CD4-positive, alpha-beta T cell treated with Interleukin-17A for 4 hours (primary cell): ENCODE measurements around the gene NKX6-1.

Experiments
- DNase-seq: peaks from one replicate; pipeline ENCODE4 v3.0.0-alpha.2; 2020; ENCODE audit warnings: mixed read lengths

Gene NKX6-1

DNA sequence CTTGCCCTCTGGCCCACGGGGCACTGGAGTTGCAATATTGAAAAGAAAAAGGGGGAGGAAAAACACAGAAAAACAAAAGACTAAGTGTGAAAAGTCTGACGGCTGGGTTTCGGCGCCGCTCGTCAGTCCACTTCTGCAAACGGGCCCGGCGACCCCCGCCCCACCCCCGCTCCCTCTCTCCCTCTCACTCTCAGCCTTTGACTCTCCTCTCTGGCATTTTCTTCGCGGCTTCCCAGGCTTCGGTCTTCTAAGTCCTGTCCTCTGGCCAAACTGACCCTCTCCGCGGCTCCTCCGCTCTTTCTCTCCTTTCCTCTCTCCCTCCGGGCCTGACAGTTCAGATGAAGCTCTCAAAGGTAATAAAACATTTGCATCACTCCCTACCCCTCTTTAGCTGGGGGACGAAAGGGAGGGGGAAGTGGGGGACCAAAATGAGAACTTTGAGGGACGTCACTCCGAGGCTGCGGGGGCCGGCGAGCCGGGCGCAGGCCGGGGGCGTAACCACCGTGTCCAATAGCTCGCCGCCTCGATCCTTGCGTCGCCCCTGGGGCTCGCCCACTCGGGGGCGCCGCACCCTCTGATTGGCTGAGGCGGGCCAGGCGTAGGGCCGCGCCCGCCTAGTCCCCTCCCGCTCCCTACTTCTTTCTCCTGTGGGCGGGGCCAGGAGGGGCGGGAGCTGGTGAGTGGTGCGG lies at the start of gene NKX6-1:
NKX6-1 (minus strand) TSS at position 358 of the 689 bp plus-strand sequence. CDS start 1,064 bp downstream, outside the sequence.
- no peak for DNase-seq

DNA sequence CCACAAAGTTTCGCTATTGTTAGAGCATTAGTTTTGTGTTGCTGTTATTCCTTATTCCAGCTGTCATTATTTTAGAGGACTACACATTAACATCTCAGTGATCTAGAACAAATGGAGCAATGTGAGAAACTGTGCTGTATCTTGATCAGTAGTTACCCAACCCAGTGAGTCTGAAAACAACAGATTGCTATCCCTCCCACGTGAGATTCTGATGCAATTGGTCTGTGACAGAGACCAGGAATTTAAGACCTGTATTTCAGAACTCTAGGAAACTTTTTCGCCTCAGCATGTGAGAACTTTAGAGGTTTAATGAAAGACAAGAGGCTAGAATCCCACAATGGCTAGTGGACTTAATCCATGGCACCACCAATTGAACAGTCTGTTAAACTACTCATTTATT lies 48.1 kb upstream of the NKX6-1 start:
- no peak for DNase-seq

DNA sequence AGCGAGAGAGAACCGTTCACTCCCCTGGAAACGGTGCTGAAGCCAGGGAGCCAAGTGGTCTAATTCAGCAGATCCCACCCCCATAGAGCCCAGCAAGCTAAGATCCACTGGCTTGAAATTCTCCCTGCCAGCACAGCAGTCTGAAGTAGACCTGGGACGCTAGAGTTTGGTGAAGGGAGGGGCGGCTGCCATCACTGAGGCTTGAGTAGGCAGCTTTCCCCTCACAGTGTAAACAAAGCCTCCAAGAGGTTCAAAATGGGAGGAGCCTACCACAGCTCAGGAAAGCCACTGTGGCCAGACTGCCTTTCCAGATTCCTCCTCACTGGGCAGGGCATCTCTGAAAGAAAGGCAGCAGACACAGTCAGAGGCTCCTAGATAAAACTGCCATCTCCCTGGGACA lies 46.0 kb upstream of the NKX6-1 start:
- DNase-seq, result no peak

DNA sequence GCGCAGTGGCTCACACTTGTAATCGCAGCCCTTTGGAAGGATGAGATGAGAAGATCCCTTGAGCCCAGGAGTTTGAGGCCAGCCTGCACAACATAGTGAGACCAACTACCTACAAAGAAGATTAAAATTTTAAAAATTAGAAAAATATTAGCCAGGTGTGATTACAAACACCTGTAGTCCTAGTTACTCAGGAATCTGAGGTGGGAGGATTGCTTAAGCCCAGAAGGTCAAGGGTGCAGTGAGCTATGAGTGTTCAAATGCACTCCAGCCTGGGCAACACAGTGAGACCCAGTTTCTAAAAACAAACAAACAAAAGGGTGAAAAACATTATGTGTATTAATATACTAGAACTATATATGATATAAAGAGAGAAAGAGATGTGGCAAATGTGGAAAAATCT lies 36.8 kb upstream of the NKX6-1 start:
- DNase-seq, result no peak

DNA sequence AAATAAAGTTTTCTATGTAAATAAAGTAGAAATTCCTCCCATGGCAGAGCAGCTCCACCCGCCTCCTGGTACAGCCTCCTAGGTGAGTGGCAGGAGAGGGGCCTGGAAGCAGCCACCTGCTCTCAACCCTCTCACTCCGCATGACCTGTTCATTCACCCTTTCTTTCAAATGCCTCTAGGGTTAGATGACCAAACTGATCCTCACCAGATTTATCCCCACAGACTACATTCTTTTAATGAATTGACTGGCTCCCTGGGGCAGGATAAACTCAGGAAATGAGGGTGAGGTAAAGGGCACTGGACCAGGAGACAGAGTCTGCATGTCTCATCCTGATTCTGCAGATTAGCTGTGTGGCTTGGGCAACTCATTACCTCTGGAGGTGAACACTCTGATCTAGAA lies 32.6 kb upstream of the NKX6-1 start:
- DNase-seq, result no peak

DNA sequence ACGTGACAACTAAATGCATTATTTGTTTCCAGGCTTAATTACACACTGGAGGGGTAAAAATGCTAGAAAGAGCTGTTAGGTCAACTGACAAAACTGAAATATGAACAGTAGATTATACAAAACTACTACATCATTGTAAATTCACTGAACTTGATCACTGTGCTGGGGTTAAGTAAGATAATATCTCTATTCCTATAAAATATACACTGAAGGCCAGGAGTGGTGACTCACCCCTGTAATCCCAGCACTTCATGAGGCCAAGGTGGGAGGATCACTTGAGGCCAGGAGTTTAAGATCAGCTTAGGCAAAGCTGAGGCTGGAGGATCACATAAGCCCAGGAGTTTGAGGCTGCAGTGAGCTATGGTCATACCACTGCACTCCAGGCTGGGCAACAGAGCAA lies 31.8 kb upstream of the NKX6-1 start:
- no peak for DNase-seq

DNA sequence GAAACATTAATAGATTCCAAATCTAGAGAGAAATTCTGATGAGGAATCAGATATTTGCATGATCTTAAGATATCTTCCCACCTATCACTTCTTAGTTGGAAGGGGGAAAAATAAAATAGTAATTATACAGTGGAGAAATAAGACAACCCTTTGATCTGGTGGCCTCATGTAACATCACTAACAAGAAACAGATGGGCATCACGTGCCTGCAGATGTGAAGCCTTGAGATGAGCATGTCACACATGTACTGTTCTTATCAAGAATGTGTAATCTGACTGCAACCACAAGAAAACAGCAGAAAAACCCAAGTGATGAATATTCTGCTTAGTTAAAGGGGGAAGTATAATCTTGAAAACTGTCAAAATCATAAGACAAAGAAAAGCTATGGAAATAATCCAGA lies 31.4 kb upstream of the NKX6-1 start:
- DNase-seq, result no peak

DNA sequence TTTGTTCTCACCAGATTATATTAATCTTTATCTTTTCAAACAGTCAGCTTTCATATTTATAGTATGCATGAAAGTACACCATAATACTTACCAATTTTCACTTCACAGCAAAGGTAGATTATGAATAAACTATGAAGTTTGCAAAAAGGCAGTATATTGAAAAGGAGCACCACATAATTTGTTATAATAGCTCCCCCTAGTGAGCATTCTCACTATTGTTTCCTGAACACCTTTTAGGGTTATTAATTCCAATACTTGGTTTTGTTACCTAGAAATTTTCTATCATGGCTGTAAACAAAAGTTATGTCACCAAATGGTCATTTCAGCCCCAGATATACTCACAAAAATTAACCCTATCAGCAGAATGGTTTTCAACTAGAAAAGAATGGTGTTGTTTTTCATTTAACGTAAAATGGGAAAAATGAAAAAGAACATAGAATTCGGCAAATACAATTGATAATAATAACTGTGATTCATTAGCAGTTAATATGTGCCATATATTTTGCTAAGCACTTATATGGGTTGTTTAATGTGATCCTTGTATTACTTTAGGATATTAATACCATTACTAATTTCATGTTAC lies 30.2 kb upstream of the NKX6-1 start:
- DNase-seq, result no peak

DNA sequence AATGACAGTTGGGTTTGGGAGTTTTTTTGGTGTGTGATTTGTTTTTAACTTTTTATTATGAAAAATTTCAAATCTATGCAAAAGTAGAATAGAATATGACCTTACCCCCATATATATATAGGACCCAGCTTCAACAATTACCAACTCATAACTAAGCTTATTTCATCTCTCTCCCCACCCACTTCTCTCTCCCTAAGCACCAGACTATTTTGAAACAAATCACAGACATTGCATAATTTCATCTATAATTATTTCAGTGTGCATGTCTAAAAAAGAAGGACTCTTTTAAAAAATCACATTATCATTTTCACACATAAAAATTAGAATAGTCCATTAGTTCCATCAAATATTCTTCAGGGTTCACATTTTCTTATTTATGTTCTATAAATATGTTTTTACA lies 28.3 kb upstream of the NKX6-1 start:
- no peak for DNase-seq

DNA sequence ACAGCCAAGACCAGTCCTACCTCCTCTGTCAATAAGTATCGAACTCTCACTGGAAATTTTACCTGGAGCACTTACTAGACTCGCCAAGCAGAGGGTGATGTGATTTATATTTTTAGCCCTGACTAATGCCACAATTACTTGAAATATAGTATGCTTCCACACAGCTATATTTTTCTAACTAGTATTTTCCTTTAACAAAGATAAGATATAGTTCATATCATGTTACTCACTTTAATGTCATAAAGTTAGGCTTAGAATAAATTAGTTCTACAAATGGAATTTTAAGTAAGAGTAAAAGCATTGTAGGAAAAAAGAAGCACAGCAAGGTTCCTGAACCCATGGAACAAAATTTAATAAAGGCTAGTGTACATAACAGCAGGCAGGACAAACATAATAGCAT lies 16.0 kb upstream of the NKX6-1 start:
- no peak for DNase-seq

DNA sequence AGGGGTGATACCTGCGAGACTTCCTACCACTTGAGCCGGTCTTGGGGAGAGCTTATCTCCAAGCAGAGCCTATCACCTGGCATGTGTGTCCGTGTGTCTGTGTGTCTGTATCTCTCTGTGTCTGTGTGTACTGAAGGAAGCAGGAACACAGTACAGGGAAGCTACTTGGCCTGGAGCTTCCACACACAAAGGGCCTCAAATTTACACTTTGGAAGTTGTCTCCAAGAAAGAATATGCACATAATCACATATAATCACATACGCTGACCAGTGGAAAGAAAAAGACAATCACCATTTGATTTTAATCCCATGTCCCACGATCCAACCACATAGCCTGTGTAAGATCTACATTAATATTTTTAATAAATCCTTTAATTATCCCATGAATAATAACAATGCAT lies 13.2 kb upstream of the NKX6-1 start:
- DNase-seq, result no peak

DNA sequence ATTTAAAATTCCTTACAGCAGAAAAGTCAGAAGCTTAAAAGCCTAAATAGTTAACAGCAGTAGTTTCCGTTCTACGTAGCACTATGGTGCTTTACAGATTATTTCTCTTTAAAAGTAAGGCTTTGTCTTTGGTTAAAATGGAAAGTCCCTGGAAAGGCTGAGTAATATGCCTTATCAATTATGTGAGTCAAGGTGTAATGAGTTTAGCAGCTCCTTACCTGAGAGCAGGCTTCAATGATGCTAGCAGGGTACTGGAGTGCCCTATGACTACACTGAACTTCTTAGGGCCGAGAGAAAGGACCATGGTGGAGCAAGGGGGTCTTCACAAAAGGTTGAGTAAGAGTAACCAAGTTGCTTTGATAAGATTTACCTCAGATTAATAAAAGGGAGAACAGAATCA lies 12.6 kb upstream of the NKX6-1 start:
- no peak for DNase-seq

DNA sequence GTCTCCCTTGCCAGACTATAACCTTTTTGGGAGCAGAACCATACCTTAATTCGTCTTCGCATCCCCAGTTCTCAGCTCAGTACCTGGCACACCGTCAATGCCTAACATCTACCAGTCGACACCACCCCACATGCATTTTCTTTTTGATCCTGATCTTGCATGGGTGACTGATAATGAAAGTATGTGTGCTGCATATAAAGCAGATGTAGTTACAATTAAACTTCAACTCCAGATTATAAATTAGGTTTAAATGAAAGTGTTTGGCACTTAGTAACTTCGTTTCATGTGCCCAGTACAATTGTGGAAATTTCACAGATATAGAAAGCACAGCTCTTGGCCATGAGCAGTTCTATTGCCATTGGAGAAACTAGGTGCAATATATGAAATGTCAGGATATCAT lies 8.8 kb upstream of the NKX6-1 start:
- no peak for DNase-seq

DNA sequence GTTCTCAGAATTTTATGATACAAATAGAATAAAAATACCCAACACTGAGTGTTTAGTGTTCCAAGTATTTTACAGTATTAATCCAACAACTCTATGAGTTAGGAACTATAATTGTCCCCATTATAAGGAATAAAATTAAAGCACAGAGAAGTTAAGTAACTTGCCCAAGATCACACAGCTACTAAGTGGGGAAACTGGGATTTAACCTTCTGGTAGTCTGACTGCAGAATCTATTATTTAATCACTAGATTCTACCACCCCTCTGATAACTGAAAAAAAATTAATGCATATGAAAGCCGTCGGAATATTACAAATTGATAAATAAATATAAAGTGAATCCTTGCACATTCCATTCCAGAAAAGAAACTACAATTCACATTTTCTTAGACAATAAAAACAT lies 5.7 kb upstream of the NKX6-1 start:
- no peak for DNase-seq

DNA sequence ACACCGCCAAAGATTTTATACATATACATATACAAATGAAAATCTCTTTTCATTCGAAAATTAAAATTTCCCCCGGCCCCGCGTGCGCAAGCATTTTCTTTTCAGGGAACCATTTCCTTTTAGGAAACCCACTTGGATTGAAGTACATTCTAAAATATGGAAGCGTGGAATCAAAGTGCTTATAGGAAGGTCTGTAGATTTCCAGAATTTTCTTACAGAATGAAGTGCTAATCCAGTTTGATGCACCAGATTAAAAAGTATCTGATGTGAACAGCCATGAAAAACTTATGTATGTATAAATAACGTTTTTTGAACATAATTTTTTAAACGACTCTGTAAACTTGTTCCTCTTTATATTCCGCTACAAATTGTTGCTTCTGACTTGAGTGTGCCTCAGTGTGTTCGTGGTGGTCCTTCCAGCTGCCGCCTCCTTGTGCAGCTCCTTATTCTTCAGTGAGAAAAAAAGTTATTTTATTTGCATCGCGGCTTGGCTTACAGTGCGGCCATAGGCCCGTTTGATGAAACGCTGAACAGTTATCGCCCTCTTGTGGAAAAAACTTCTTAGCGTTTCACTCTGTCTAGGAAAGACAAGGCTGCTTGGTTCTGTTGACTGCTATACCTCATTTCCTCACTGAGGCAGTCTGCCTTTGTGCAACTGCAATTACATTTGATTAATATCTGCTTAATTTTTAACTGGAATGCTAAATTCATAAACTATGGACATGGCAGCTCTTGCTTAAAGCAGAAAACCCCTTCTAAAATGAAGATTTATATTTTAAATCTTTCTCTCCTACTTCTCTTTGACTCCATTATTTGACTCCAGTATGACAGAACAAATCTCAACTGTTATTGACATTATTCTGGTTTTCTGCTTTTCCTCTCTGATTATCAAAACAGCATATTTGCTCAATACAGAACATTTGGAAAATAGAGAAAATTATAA lies 4.7 kb upstream of the NKX6-1 start:
- DNase-seq, result no peak

DNA sequence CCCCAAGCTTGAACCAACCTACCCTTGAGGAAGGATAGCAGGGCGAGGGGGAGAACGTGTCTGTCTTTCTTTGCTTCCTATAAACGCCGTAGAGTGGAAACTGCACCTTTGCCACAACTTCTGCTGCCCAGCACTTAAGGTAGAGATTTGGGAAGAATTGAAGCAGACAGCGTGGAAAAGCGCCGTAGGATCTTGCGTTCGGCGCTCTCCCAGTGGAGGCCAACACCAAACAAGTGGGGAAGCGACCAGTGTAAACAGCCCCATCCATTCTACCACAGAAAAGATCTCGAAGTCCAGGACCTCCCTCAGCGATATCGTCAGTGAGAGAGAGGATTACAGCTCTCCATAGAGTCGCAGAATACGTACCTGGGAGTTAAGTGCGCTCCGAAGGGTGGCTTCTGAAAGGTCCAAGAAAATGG lies 3.9 kb upstream of the NKX6-1 start:
- no peak for DNase-seq

DNA sequence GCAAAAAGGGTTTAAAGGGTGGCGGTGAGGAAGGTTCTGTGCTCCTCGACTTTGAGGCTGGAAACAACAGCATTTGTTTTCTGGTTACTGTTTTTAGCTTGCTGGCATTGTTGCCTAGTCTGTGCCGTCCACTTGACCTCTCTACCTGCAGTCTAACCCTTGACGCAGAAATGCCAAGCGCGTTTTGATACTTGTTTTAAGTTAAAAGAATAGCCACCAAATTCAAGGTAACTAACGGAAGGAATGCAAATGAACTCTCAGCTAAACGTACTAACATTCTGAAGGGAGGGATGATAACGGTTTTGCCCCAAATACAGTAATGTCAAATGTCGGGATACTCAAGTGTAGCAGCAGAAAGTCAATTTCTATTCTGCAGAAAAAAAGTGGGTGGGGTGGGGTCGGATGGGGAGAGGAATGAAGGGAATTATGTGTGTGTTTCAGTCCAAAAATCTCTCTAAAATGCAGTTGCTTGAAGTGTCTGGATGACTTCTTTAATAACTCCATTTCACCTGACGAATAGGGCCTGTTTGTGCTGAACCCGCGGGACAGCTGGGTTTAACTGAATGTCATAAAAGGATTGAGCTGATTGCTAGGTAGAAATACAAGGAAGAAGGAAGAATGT lies 3.4 kb upstream of the NKX6-1 start:
- no peak for DNase-seq

DNA sequence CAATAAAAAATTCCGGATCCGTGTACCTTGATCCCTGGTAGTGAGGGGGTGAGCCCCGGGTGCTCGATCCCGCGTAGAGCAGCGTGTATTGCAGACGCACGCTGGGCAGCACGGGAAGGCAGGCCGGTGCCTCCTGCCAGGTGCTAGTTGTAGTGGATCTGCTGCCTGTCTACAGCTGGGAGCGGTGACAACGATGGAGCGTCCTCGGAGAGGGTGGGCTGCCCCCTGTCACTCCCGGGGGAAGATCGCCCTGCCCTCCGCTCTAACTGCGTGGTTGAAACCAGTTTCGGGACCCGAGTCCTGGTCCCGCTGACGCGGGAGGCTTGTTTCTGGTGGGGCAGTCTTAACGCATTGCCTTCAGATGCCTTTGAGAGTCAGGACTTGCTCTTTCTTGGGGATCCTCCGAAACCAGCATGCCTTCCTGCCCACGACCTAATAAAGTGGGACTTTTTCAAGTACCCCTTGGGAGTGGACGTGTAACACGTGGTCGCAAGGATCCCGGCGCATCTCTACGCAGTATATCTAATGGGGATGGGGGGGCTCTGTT lies 2.7 kb upstream of the NKX6-1 start:
- DNase-seq, result no peak

DNA sequence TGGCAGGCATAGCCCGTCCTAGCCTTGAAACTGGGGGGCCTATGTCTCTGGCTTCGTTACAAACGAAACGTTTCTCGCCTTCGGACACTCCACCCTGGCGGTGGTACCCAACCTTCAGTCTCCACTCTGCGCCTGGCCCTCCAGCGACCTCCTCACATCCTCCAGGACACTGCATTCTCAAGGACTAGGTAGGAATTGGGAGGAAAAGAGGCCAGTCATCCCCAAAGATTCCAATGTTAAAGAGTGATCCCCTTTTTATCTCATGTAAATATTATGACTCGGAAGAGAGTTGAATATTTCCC lies 2.1 kb upstream of the NKX6-1 start:
- DNase-seq, result no peak

DNA sequence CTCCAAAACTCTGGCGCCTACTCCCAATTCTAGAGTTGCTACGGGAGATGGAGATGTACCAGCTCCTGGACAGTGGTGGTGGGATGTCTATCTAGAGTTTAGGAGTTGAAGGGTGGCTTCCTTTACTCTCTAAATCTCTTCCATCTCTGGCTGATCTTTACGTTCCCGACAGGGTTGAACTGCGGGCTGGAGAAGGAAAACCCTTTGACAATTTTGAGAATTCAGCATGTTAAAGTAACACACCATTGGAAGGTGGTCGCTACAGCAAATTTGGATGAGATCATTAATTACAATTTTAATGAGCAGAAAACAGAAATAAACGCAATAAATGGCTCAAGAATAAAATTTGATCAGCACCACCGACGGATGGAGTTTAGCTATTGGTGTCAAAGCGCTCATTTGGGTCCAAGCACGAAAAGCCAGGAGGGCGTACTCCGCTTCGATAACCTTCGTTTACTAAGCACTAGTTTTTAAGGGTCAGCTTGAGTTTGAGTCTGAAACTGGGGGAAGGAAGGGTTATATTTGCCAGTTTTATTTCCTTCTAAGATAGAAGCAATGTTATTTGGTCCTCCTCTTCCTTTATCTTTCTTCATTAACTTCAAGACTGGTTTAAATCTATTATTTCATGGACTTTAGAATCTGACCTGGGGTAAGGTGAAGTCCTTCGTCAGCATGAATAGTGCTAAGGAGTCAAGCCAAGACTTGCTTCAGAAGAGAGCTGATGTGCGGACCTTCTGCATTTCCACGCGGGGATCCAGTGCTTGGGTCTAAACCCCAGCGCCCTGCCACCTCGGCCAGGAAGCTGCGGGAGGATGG lies 1.5 kb upstream of the NKX6-1 start:
- no peak for DNase-seq

DNA sequence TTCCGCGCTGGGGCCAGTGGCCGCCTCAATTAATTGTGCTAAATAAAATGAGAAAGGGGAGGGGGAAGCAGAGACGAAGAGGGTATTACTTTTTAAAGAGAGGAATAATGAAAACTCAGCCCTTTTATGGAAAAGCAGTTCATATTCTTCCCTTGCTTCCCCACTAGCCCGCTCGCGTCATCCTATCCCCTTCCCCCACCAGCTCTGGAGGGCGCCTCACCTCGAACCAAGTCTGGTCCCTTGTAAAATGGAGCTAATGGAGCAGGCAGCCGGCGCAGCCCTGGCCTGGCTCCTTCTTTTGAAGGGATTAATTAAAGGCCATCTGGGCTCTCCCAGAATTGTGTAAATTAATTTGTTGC lies 511 bp upstream of the NKX6-1 start:
- no peak for DNase-seq

DNA sequence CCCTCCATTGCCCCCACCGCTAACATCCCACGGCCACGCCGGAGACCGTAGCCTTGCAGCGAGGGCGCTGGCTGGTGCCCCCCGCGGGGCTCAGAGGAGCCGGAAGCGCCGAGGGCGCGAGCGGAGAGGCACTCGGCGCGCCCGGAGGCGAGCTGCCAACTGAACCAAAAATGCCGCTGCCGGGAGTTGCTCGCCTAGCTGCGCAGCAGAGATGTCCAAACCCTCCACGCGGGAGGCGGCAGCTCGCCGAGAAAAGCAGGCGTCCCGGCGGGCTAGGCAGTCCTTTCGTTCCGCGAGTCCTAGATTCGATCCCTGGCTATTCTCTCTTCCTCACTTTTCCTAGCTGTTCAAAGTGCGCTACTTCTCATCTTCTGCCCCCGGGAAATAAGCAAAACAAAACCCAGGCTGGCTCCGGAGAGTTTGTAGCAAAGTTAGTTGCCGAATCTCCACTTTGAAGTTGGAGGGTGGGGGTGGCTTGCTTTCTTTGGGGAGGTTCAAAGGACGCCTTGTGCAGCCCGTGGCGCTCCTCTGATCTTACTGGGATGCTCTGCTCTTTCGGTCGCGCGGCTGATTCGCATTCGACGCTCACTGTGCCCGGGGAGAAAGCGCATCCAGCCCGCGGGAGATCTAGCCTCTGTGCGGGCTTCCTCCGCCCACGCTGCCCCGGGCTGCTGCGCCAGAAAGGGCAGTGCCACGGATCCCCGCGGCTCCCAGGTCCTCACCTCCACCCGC lies 723 bp downstream of the NKX6-1 start:
- DNase-seq, result no peak
